Peyer's patch (tissue), 4 donors: ENCODE results near the gene KLF14.

Experiments
- CTCF ChIP-seq, 6 experiments: fragments of 450-650 bp in 4 of 6; fragments of 200-600 bp in 2 of 6; sonication (generic) in 1 of 6; IDR thresholded peaks; one replicate each; pipeline ENCODE4 v1.5.1; 2017 to 2019; ENCODE audit warnings: antibody characterized with exemption in 6 of 6, mild to moderate bottlenecking in 3 of 6, moderate library complexity in 1 of 6
- POLR2A ChIP-seq, 2 donors: fragments of 450-650 bp; IDR thresholded peaks; one replicate each; pipeline ENCODE4 v1.5.1; 2017; ENCODE audit warnings: antibody characterized with exemption in 2 of 2, mild to moderate bottlenecking in 2 of 2, moderate library complexity in 2 of 2

- no peak for TF ChIP-seq CTCF (IDR thresholded peaks at IDR 0.05)
- no peak for TF ChIP-seq POLR2A (IDR thresholded peaks at IDR 0.05)
Measured at GRCh38 chr7:130748531-130749389, 14.8 kb upstream of the KLF14 start.
